Posterior vena cava (tissue), 2 donors: Measurements from ENCODE around the gene STXBP6. TPM values are rescaled to one million over a fixed set of nuclear protein-coding genes. Genes with fewer than 3 reads are reported as not detected.

ENCODE experiments used
- DNase-seq: peaks from one replicate; pipeline ENCODE4 v3.0.0-alpha.2; 2020; ENCODE audit warnings: low spot score
- intact Hi-C, 2 donors: fragments of 100-400 bp; cut with DNase I; formaldehyde crosslinking; loops; one replicate each; pipeline versions ENCODE4 v1.14.1 to v1.14.2; 2022 to 2023
- total RNA-seq, 2 donors: library from RNA; stranded (reverse); fragmentation: NEBNext Ultra II Directional; extraction: Animal tissue kit (Norgen Biotek cat#: 25700); gene quantifications; one replicate each; pipeline ENCODE4 v1.2.1, GENCODE V29; 2021
- donor health status: DM: yes; HTN: yes; CAD: no.
- donor health status: DM: yes; HTN: yes; CAD: no.

Gene STXBP6
- total RNA-seq, 2 donors from 2014 or later = 8.9 to 14.9 TPM

DNA sequence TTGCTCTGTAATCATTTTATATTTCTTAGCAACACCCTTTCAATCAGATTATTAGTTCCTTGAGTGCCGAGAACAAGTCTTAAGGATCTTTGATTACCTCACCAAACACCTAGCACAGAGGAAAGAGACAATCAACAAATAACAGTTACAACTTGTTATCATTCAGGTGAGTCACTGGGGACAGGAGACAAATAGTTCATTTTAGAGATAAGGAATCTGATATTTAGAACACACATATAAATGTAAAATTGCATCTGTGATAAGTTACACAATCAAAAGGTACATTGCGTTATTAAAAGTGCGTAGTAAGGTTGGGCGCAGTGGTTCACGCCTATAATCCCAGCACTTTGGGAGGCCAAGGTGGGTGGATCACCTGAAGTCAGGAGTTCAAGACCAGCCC is 5.1 kb upstream of the STXBP6 start:
- no peak for DNase-seq
- intact Hi-C loops = no loop called here

DNA sequence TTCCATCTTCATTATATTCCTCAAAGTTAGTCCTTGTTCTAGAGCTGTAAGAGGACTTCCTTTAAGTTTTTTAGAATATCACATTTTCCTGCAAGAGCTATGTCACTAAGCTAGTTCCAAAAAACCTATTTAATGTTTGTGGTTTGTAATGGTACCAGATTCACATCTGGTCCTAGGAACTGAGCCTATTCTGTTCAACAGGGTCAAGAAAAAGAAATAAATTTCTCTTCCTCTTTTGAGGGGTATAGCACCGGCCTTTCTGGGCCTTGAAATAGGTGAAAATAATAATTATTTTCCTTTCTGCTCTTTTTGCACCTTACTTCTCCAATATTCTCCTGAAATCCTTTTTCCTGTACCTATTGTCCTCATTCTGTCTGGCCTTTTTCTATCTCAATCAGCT is 3.6 kb upstream of the STXBP6 start:
- no peak for DNase-seq
- intact Hi-C loops = no loop called here

DNA sequence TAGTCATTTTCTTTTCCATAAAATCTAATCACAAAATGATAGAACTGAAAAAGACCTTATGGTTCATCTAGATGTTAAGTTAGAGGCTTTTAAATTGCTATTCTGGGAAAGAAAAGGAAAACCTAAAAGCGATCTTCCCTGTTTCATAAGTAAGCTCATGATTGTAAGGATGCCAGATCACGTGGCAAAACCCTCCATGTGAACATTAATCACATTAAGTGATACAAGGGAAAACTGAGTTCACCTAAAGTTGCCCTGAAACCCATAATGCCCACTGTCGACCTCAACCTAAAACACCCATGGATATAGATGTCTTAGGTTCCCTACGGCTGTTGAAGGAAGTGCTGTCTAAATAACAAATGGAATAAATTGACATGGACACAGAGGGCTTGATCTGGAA is 3.0 kb upstream of the STXBP6 start:
- intact Hi-C loops = no loop called here
- no peak for DNase-seq

DNA sequence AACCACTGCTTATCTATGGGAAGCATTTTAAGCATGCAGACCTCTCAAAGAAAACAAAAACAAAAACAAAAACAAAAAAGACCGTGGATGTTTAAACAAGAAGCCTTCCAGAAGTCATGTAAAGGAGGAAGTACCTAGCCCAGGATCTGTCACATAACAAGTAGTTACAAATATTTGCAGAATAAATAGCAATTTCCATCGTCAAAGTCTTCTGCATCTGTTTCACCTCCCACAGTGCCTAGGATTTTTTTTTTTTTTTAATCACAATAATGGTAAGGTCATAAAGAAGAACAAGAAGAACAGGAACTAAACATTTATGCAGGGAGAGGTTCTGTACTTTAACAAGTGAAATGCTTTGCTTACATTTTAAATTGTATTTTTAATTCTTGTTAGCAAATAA is 2.4 kb upstream of the STXBP6 start:
- DNase-seq = no peak
- intact Hi-C loops = no loop called here

DNA sequence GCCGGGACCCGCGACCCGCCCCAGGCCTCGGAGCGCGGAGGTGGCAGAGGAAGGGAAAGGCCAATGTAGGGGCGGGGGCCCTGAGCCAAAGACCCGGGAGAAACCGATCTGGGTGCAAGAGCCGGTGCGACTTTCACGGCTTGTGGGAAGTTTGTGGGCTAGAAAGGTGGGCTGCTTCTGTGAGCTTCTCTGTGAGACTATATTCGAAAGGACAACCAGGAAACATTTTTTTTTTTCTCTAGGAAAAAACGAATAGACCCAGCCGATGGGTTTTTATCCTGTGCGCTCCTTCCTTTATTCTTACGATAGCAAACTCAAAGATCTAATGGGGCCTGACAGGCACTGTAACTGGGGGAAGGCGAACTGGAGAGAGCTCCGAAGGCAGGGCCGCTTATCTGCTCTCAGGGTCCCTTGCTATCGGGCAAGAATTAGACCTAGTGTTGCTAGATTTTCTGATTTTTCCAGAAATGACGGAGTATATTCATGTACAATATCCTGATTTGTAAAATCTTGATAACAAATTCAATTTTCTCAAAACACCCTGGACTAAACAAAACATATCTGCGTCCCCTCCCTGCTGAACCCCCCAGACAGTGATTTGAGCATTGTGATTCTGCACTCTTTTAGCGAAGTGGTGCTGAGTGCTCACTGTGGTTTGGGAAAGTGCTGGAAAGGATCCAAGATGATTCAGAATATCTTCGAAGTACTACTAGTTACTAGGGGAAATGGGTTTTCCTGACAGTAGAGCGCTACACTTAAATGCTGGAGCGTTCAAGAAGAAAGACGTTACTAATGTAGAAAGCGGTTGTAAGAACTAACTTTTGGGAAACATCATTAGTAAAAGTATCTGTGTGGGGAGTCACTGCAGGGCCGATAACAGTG is 563 bp upstream of the STXBP6 start:
- no peak for DNase-seq
- intact Hi-C loops = no loop called here

DNA sequence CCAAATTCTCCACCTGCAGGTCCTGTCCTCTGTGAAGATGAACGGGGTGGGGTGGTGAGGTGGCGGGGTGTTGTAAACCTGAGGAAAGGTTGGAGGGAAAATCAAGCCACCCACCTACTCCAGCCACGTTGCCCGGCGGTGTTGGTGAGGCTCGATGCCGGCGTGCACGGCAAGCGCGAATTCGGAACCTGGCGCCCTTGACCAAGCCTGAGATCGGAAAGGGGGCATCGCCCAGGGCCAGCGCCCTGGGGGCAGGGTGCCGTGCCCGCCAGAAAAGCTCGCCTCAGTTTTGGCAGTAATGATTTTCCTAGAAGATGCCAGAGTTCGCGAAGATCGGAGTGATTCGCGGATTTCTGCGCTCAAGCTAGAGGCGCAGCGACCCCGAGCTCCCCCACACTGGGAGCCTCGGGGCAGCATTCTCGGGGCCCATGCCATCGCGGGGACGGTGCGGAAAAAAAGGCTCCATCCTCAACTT is 817 bp downstream of the STXBP6 start:
- intact Hi-C loops = loop anchor here (10.0 kb wide), 3 partner anchors 66 to 234 kb away; no protein-coding TSS in a partner anchor
- no peak for DNase-seq

DNA sequence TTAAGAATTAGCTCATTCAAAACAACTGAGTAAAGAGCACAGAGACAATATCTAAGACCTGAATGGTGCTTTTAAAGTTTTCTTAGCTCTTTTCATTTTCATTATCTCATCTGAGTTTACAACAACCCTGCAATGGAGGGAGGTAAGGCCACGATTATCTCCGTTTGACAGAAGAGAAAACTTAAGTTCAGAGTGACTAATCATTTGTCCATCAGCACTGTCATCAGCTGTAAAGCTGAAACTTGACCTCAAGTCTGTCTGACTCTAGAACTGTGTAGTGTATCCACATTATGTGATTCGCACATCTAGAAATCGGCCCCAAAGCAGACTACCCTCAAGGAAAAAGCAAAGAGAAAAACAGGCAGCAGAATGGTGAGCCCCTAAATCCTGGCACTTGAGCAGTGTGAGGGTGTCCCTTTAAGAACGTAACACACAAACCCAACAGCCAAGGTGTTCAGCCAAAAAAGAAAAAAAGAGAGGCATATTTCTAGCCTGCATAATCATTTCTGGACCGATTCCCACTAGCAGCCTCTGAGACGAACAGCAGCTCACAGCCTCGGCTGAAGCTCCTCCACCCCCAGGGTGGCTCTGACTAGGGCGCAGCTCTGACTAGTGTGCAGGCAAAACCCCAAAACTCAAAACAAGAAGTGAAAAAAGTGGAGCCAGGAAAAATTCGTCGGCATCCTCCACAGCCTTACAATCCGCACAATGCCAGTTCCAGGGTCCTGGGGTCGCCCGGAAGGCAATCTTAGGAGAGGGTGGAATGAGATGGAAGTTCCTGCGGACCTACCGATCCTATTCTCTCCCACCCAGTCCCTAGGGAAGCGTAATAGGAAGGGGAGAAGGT is 1.6 kb downstream of the STXBP6 start:
- peak; percentile 84 for DNase-seq

DNA sequence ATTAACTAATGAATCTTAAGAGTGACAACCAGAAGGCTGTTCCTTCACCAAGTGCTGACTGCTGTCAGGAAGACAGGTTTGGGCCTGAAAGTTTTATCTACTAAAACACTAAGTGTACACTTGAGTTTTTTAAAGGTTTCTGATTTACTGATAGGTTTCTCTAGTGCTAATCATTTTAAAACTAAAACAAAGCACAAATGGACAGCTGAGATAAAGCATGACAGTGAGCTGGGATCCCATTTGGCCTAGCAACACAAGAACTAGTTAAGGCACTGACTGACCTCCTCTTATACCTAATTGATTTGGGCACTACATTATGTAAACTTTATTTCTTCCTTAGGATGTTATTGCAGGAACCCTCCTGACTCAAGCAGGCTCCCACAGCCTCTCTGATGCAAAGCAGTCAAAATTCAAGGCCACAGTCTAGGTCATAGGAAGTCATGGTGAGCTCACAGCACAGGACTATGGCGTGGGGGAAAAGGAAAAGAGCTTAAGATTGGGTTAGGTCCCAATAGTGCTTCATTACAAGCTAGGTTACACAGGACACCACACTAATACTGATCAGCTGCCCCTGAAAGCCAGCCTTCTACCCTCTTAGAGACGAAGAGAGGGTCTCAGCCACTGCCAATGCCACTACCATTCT is 3.5 kb downstream of the STXBP6 start:
- DNase-seq = no peak
- intact Hi-C loops = loop anchor here (10.0 kb wide), 3 partner anchors 68 to 232 kb away; no protein-coding TSS in a partner anchor

More for the DNA sequence above, 1.6 kb downstream of the STXBP6 start:
- intact Hi-C loops = loop anchor here (10.0 kb wide), 3 partner anchors 66 to 234 kb away; no protein-coding TSS in a partner anchor

DNA sequence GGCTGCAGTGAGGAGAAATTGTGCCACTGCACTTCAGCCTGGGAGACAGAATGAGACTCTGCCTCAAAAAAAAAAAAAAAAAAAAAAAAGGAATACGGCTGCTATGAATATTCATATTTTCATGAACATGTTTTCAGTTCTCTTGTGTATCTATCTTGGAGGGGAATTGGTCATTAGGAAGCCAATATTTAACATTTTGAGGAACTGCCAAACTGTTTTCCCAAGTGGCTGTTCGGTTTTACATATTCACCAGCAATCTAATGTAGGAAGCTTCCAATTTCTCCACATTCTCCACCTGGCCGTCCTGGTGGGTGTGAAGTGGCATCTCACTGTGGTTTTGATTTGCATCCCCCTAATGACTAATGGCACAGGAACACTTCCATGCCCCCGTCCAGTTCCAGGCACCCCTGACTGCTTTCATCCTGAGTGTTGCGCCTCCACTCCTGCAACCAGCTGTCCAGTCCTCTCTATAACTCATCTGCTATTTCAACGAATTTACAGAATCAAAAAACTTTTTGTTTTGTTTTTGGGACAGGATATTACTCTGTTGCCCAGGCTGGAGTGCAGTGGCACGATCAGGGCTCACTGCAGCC is 5.7 kb downstream of the STXBP6 start:
- DNase-seq = no peak
- intact Hi-C loops = loop anchor here (10.0 kb wide), 3 partner anchors 71 to 229 kb away; no protein-coding TSS in a partner anchor

DNA sequence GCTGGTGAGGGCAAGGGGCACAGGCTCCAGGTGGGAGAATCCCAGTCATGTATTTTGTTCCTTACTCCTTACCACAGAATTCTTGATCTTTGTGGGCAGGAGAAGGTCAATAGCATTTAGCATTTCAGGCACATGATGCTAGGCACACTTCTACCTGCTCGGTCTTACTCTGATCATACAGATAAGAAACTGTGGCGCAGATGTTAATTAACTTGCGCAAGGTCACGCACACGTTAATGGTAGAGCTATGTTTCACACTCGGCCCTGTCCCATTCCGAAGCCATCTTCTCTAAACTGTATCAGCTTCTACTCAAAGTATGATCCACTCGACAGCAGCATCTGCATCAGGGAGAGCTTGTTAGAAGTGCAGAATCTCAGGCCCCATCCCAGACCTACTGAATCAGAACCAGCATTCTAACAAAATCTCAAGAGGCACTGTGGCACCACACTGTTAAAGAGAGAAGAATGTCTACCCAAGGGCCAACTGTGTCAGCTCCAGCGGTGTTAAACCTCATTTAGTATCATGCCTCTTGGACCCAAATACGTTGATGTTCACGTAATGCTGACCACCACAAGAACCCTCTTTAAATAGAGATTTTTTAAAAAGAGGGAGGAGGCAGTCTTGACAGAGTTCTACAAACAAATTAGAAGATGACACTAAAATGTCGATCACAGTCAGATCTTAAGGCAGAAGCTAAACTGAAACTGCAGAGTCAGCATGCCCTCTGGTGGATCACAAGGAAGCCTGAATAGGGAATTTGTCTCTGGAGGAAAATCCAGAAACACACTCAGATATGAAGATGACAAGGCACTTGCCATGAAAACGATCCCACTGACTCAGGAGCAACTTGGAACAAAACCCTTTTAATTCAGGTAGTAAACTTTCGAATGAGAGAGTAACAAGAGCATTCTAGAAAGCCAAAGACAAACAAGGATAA is 7.3 kb downstream of the STXBP6 start:
- DNase-seq = no peak
- intact Hi-C loops = loop anchor here (10.0 kb wide), 3 partner anchors 72 to 228 kb away; no protein-coding TSS in a partner anchor

DNA sequence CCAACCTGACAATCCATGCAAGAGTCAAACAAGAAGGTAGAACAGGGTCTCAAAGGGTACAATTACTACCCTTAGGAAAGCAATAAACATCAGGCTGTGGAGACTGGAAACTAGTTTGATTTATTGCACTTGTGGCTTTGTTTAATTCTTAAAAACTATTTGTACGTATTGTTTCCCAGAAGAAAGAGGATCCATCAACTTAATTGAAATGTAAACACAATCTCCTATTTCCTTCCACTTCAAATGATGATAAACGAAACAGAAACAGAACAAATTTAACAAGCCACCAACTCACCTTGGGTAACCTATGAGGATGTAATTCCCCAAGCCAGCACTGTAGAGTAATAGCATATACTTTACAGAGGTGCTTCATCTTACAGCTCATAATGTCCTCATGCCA is 8.0 kb downstream of the STXBP6 start:
- no peak for DNase-seq
- intact Hi-C loops = loop anchor here (10.0 kb wide), 3 partner anchors 73 to 227 kb away; no protein-coding TSS in a partner anchor

DNA sequence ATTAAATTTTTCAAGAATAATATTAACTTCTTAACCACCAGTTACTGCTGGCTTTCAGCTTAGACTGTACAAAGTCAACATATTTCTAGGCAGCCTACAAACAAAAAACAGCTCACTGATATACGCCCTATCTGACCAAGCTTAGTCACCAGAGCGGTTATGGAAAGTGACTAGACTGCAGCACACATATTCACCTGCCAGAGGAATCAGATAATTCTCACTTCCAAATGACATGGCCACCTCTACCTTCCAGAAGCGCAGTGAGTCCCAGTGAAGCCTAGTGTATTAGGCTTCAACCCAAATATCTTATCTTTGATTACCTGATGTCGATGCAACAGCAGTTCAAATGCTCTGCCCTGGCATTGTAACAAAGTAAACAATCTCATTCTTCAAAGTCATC is 8.5 kb downstream of the STXBP6 start:
- intact Hi-C loops = loop anchor here (10.0 kb wide), 3 partner anchors 73 to 227 kb away; no protein-coding TSS in a partner anchor
- no peak for DNase-seq

DNA sequence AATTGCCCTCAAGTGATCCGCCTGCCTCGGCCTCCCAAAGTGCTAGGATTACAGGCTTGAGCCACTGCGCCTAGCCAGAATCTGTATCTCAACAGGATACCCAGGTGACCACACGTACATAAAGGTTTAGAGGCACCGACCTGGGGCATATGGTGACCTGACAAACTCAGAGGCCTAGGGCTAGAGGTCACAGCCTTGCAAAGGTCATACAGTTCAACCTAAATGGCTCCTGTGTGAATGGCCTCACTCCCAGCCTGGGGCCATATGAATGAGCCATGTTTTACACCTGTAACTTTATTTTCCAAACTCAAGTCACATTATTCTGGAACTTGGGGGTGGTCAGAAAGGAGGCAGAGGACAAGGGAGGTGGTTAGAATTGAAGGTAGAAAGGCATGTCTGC is 10.0 kb downstream of the STXBP6 start:
- intact Hi-C loops = loop anchor here (10.0 kb wide), 3 partner anchors 75 to 225 kb away; no protein-coding TSS in a partner anchor
- no peak for DNase-seq

DNA sequence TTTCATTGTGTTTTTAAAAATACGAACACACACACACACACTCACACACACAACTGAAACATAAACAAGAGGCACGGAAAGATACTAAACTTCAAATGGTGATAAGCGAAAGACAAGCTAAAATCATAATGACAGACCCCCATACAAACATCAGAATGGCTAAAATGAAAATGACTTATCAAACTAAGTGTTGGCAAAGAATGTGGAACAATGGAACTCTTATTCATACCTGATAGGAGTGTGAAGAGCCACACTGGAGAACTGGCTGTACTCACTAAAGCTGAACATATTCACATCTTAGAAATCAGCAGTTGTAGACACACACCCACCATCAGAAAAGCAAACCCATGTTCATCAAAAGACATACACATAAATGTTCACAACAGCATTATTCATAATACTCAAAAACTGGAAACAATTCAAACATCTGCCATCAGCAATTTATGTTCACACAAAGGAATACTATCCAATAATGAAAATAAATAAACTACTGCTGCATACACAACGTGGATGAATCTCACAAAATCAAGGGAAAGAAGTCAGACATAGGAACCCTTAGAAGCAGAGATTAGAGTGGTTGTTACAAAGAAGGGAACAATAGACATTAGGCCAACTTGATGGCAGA is 11.8 kb downstream of the STXBP6 start:
- intact Hi-C loops = no loop called here
- no peak for DNase-seq

DNA sequence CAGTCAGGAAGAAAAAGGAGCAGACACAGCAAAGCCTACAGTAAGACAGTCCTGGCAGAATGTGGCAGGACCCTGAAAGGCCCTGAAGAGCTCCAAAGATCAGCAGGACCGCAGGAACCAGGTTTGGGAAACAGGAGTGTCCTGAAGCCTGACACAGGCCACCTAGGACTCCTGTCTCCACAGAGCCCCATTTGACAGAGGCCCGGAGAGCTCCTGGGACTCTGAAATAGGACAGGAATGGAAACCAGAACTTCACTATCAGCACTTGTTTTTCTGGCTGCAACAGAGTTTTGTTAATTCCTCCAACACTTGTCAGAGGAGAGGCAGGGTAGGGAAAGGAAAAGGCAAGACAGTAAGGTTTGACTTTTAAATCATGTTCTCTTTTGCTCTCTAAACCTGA is 12.9 kb downstream of the STXBP6 start:
- no peak for DNase-seq
- intact Hi-C loops = no loop called here

DNA sequence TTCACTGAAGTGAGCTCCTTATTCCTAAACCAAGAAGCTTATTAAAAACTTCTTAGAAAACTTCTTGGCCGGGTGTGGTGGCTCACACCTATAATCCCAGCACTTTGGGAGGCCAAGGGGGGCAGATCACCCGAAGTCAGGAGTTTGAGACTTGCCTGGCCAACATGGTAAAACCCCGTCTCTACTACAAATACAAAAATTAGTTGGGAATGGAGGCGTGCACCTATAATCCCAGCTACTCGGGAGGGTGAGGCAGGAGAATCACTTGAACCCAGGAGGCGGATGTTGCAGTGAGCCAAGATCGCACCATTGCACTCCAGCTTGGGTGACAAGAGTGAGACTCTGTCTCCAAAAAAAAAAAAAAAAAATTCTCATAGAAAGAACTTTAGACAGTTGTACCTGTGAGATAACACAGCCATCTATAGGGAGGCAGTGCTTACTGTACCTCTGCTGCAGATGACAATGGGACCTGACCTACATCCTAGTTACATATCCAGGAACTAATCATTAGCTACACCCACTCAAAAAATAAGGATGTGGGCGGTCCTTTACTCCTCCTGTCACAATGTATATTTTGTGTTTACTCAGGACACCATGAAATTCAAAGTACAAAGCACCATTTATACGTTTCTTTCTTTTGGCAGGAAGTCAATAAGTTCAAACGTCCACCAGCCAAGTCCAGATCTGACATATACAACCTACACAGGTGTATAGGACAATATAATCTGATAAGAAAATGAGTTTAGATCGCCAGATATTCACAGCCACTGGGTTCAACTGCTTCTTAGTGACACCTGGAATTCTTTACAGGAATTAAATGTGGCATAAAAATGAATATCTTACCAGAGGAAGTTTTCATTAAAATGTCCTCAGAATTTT is 14.9 kb downstream of the STXBP6 start:
- DNase-seq = no peak
- intact Hi-C loops = no loop called here
